Loucy (cell line): ENCODE measurements around the gene KNCN.

Source experiments
- H2AFZ ChIP-seq: fragments of 200-600 bp; sonication (generic); 2 replicates; pipeline ENCODE4 v1.6.0; 2016; ENCODE audit warnings: antibody characterized with exemption, mild to moderate bottlenecking, low read length, moderate library complexity
- H3F3A ChIP-seq: fragments of 200-600 bp; 2 replicates; pipeline ENCODE4 v1.6.0; 2016; ENCODE audit warnings: antibody characterized with exemption, low read depth, mild to moderate bottlenecking
- H3K27me3 ChIP-seq: fragments of 200-600 bp; sonication (generic); 2 replicates; pipeline ENCODE4 v1.6.1; 2014; ENCODE audit warnings: low read length, mild to moderate bottlenecking; ENCODE audit not compliant: insufficient read depth, poor library complexity, severe bottlenecking
- H3K36me3 ChIP-seq: fragments of 200-600 bp; sonication (generic); 2 replicates; pipeline ENCODE4 v1.6.1; 2016; ENCODE audit warnings: low read length; ENCODE audit not compliant: insufficient read depth
- H3K4me1 ChIP-seq: fragments of 200-600 bp; sonication (generic); 2 replicates; pipeline ENCODE4 v1.5.1; 2014; ENCODE audit warnings: low read length, mild to moderate bottlenecking; ENCODE audit not compliant: insufficient read depth, poor library complexity, severe bottlenecking
- H3K4me2 ChIP-seq: fragments of 200-600 bp; sonication (generic); 2 replicates; pipeline ENCODE4 v1.6.0; 2014; ENCODE audit warnings: antibody characterized with exemption, low read length, low read depth, mild to moderate bottlenecking; ENCODE audit not compliant: poor library complexity, severe bottlenecking
- H3K4me3 ChIP-seq: fragments of 200-600 bp; sonication (generic); 2 replicates; pipeline ENCODE4 v1.5.1; 2014; ENCODE audit warnings: low read length, mild to moderate bottlenecking, mixed read lengths; ENCODE audit not compliant: poor library complexity, severe bottlenecking
- H3K79me2 ChIP-seq: fragments of 200-600 bp; sonication (generic); 2 replicates; pipeline ENCODE4 v1.6.1; 2014; ENCODE audit warnings: low read length; ENCODE audit not compliant: insufficient read depth
- H3K9ac ChIP-seq: fragments of 200-600 bp; sonication (generic); 2 replicates; pipeline ENCODE4 v1.6.0; 2014; ENCODE audit warnings: mild to moderate bottlenecking, low read depth, low read length, moderate library complexity; ENCODE audit not compliant: poor library complexity, severe bottlenecking
- H3K9me2 ChIP-seq: fragments of 200-600 bp; sonication (generic); replicated peaks from 2 replicates; pipeline ENCODE4 v1.6.1; 2016; ENCODE audit warnings: low read depth, low read length, mixed read lengths
- H3K9me3 ChIP-seq: fragments of 200-600 bp; sonication (generic); 2 replicates; pipeline ENCODE4 v1.6.1; 2014; ENCODE audit warnings: mild to moderate bottlenecking, antibody characterized with exemption, low read length, low read depth; ENCODE audit not compliant: insufficient read depth
- H4K20me1 ChIP-seq: fragments of 200-600 bp; sonication (generic); 2 replicates; pipeline ENCODE4 v1.6.0; 2014; ENCODE audit warnings: antibody characterized with exemption, low read length, mild to moderate bottlenecking; ENCODE audit not compliant: insufficient read depth, poor library complexity, severe bottlenecking
- EZH2phosphoT487 ChIP-seq: fragments of 200-600 bp; IDR thresholded peaks from 2 replicates; pipeline ENCODE4 v1.6.1; 2018; ENCODE audit warnings: antibody characterized with exemption, mild to moderate bottlenecking, moderate library complexity, borderline replicate concordance
- TF ChIP-seq, protein P1 (sequence below): fragments of 200-600 bp; sonication (generic); conservative IDR thresholded peaks from 2 replicates; pipeline ENCODE4 v1.5.1; 2014; ENCODE audit warnings: mild to moderate bottlenecking, antibody characterized with exemption, low read length

KNCN gene

DNA sequence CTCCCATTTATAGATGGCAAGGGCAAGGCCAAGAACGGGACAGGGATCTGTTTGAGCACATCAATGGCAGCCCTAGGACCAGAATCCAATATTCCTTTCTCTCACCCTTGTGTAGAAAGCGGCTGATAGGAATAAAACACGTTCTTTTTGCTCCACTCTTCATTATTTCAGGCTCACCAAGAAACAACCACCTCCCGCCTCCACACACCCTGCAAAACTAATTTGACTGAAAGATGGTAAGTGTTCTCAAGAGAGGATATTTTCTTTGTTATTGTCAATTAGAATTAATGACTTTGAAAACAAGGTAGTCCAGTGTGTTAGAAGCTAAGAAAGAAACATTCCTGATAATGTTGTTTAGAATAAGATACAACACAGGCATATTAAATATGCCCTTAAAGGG, 11.9 kb upstream of the KNCN start:
- Histone ChIP-seq H3K9me2 (no peaks in the 10 kb centered on the region), H3F3A (no peaks in the 10 kb centered on the region), H3K36me3 (peaks cover 3% of the 10 kb centered on the region; the same call in 1 of the 2 replicates), H2AFZ (no peak overlapping the region), H3K4me3 (no peak overlapping the region), H3K9ac (no peak overlapping the region), H3K27me3 (no peaks in the 10 kb centered on the region), H3K79me2 (no peaks in the 10 kb centered on the region), H3K4me1 (no peaks in the 10 kb centered on the region), H3K4me2 (no peak overlapping the region), H3K9me3 (no peaks in the 10 kb centered on the region), H4K20me1 (no peaks in the 10 kb centered on the region)
- TF ChIP-seq, protein P1, sequence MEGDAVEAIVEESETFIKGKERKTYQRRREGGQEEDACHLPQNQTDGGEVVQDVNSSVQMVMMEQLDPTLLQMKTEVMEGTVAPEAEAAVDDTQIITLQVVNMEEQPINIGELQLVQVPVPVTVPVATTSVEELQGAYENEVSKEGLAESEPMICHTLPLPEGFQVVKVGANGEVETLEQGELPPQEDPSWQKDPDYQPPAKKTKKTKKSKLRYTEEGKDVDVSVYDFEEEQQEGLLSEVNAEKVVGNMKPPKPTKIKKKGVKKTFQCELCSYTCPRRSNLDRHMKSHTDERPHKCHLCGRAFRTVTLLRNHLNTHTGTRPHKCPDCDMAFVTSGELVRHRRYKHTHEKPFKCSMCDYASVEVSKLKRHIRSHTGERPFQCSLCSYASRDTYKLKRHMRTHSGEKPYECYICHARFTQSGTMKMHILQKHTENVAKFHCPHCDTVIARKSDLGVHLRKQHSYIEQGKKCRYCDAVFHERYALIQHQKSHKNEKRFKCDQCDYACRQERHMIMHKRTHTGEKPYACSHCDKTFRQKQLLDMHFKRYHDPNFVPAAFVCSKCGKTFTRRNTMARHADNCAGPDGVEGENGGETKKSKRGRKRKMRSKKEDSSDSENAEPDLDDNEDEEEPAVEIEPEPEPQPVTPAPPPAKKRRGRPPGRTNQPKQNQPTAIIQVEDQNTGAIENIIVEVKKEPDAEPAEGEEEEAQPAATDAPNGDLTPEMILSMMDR, result no peak
- TF ChIP-seq EZH2phosphoT487, result no peak

DNA sequence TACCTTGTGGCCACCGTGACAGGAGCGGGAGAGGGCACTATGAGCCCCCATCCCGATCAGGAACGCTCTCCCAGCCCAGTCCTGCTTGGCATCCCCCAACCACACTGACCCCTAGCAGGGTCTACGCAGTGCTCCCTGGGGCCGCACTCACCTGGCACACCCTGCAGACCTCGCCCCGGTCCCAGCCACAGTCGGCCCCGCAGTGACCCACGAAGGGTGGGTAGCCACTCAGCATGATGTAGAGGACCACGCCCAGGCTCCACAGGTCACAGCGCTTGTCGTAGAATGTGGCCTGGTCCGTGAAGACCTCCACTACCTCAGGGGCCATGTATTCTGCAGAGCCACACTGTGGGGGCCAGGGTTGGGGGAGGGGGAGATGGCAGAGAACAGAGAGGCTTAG, 11.1 kb upstream of the KNCN start:
- Histone ChIP-seq H3K4me2 (no peak overlapping the region), H3K4me3 (no peak overlapping the region), H2AFZ (no peak overlapping the region), H3K9me3 (no peaks in the 10 kb centered on the region), H3K4me1 (no peaks in the 10 kb centered on the region), H3K36me3 (no peaks in the 10 kb centered on the region; the same call in 1 of the 2 replicates), H3K9me2 (no peaks in the 10 kb centered on the region), H3K27me3 (no peaks in the 10 kb centered on the region), H3K79me2 (no peaks in the 10 kb centered on the region), H4K20me1 (no peaks in the 10 kb centered on the region), H3K9ac (no peak overlapping the region), H3F3A (no peaks in the 10 kb centered on the region)
- no peak for TF ChIP-seq EZH2phosphoT487
- TF ChIP-seq, protein P1, result no peak

DNA sequence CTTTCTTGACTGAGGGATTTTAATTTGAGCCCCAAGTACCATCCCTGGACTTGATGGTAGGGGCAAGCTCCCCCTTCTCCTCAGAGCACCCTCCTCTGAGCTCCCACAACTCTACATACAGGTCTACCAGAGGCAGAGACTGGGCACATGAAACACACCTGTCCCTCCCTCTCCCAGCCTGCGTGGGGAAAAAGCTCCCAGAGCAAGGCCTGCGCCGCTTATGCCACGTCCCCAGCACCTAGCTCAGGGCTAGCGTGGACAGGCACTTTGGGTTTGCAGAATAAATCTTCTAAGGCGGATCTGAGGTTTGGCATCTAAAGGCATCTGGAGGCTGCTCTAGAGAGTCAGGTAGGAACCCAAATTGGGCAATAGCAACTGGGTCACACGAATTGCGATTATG, 7.5 kb upstream of the KNCN start:
- H3K4me2 ChIP-seq, result no peak overlapping the region

More for the DNA sequence above, 7.5 kb upstream of the KNCN start:
- Histone ChIP-seq H3K4me3 (no peak overlapping the region), H3K36me3 (no peaks in the 10 kb centered on the region; the same call in 1 of the 2 replicates), H3K79me2 (no peaks in the 10 kb centered on the region), H3K9me3 (no peaks in the 10 kb centered on the region), H3K9me2 (no peaks in the 10 kb centered on the region), H2AFZ (no peak overlapping the region), H3F3A (no peaks in the 10 kb centered on the region), H4K20me1 (no peaks in the 10 kb centered on the region), H3K9ac (no peak overlapping the region), H3K27me3 (no peaks in the 10 kb centered on the region), H3K4me1 (no peaks in the 10 kb centered on the region)
- TF ChIP-seq, protein P1, result no peak
- no peak for TF ChIP-seq EZH2phosphoT487
